Raji (cell line): Measurements from ENCODE around the gene RIPPLY2.

Experiments used
- POLR2A ChIP-seq: IDR thresholded peaks from 2 replicates; pipeline ENCODE4 v1.6.1; 2011; ENCODE audit warnings: low read depth, low read length, control low read depth; ENCODE audit not compliant: insufficient read depth

The RIPPLY2 gene

DNA sequence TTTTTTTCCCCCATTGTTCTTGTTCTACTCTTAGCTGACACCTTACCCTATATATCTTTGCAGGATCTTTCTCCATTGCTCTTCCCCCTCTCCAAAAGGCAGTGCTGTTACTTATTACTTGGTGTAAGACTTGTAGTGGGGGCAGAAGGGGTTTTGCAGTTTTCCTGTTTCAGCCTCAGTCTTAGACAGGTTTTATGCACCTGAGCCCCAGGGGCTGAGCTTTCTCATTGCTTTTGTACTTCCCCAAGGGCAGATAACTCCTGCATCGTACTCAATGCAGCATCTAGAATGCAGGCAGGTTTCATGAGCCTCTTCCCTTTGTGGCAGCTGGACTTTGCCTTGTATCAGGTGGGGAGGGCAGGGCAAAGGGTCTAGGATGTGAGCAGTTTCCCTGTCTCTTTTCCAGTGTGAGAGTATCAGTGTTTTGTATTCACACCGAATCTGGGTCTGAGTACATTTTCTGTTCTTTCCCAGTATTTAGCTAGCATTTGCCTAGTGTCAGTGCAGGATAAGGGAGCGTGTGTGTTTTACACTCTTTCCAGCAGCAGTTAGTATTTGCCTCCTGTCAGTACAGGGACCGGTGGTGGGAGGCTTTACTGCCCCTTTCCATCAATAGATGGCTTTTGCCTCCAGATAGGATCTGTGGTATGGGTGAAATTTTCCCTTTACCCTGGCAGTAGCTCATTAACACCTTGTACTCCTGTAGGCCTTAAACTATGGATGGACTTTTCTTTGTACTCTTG is 25.9 kb downstream of the RIPPLY2 start:
- no peak for TF ChIP-seq POLR2A

DNA sequence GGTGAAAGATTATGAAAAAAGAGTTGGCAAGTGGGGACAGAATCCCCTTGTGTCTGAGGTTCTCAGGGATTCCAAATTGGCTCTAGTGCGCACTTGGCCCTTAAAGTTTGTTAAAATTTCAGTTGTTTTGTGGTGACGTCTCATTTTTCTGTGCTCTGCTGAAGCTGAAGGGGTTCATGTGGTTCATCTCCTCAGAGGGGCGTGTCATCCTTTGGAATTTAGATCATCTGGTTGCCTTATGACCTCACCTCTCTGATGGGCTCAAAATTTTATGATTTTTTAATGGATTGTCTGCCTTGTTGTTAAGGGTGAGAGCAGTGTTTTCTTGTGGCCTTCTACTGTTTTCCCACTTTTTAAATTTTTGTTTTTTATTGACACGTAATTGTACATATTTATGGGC is 26.6 kb downstream of the RIPPLY2 start:
- TF ChIP-seq POLR2A = no peak

DNA sequence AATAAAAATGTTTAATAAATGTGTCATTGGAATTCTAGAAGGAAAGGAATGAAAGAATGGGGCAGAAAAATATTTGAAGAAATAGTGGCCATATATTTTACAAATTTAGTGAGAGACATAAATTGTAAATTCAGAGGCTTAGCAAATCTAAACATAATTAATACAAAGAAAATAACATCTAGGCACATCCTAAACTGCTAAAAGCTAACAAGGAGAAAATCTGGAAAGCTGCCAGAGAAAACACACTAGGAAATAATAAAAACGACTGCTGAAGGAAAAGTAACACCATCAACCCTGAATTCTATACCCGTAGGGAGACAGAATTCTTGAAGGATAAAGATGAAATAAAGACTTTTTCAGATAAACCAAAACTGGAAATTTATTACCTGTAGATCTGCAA is 30.1 kb downstream of the RIPPLY2 start:
- TF ChIP-seq POLR2A = no peak

DNA sequence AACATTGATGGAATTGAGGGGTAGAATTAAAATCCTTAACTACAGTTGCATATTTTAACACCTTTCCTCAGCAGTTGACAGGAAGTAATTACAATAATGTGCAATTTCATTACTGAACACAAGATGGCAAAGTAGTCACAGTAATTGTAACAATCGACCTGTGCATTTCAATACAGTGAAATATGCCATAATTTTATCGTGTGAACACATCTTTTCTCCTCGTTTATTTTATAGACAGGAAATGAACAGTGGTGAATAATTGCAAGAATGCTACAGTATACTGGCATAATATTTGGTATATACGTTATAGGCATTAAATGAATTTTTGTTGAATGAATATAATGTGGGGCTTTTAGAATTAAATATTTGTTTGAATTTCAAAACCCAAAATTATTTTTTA is 31.4 kb downstream of the RIPPLY2 start:
- TF ChIP-seq POLR2A = no peak

DNA sequence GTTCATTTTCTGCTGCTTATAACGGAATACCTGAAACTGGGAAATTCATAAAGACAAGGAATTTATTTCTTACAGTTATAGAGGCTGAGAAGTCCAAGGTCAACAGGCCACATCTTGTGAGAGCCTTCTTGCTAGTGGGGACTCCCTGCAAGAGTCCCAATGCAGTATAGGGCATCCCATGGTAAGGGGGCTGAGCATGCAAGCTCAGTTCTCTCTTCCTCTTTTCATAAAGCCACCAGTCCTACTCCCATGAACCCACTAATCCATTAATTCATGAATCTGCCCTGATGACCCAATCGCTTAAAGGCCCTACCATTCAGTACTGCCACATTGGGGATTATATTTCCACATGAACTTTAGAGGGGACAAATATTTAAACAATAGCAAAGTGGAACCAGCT is 32.8 kb downstream of the RIPPLY2 start:
- no peak for TF ChIP-seq POLR2A

DNA sequence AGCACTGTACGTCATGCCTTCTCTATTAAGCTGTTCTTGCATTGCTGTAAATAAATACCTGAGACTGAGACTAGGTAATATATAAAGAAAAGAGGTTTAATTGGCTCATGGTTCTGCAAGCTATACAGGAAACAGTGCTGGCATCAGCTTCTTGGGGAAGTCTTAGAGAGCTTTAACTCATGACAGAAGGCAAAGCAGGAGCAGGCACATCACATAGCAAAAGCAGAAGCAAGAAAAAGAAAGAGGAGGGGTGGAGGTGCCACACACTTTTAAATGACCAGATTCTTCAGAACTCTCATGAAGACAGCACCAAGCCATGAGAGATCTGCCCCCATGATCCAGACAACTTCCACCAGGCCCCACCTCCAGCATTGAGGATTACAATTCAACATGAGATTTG is 36.5 kb downstream of the RIPPLY2 start:
- TF ChIP-seq POLR2A = no peak

DNA sequence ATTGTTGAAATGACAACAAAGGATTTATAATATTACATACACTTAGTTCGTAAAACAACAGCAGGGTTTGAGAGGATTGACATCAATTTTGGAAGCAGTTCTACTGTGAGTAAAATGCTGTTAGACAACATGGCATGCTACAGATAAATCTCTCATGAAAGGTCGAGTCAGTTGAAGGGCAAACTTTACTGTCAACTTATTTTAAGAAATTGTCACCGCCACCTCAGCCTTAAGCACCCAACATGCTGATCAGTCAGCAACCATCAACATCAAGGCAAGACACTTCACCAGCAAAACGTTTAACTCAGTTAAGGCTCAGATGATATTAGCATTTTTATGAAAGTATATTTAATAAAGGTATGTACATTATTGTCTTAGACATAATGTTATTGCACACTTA is 37.4 kb downstream of the RIPPLY2 start:
- TF ChIP-seq POLR2A = no peak

DNA sequence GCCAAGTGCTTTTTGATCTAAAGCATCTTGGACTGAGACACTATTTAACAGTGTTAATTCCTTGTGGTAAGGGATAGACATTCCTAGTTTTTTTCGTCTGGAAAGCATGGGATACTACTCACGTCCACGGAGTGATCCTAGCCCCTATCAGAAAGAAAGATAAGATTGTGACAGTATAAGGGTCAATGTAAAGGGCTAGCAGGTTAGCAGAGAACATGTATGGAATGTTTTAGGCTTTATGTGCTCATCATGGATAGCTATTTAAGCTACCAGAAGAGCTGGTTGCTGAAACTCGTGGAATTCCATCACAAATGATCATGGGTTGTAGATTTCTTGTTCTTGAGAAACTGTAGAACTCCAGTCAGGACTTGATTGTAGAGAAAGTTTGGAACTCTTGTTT is 38.4 kb downstream of the RIPPLY2 start:
- no peak for TF ChIP-seq POLR2A

DNA sequence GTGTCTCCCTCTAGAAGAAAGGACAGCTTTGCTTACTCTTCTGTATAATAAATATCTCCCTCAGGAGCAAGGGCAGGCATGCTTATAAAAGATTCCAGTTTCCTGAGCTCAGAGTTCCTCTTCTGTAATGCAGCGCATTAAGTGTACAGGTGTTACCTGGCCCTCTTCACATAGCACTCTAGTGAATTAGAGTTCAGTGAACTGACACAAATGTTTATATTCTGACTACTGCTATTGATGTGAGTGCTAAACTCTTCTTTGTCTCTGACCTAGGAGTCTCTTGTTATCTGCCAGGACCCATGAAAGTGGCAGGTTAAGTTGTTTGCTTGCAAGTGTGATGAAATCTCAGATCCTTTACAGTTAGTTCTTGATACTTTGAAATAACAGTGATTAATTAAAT is 39.9 kb downstream of the RIPPLY2 start:
- no peak for TF ChIP-seq POLR2A

DNA sequence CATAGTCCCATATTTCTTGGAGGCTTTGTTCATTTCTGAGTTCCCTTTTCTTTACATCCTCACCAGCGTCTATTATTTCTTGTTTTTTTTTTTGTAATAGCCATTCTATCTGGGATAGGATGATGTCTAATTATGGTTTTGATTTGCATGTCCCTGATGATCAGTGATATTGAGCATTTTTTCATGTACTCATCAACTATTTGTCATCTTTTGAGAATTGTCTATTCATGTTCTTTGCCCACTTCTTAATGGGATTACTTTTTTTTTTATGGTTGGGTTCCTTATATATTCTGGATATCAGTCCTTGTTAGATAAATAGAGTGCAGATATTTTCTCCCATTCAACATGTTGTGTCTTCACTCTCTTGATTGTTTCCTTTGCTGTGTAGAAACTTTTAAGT is 48.5 kb downstream of the RIPPLY2 start:
- TF ChIP-seq POLR2A = no peak

DNA sequence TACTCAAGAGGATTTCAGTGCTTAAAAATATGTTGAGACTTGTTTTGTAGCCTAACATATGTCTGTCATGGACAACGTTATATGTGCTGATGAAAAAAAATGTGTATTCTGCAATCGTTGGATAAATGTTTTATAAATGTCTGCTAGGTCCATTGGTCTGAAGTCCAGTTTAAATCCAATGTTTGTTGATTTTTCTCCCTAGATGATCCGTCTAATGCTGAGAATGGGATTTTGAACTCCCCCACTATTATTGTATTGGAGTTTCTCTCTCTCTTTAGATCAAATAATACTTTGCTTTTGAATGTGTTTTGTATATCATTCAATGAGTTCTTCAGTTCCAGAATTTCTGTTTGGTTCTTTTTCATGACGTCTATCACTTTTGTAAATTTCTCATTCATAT is 51.2 kb downstream of the RIPPLY2 start:
- TF ChIP-seq POLR2A = no peak

DNA sequence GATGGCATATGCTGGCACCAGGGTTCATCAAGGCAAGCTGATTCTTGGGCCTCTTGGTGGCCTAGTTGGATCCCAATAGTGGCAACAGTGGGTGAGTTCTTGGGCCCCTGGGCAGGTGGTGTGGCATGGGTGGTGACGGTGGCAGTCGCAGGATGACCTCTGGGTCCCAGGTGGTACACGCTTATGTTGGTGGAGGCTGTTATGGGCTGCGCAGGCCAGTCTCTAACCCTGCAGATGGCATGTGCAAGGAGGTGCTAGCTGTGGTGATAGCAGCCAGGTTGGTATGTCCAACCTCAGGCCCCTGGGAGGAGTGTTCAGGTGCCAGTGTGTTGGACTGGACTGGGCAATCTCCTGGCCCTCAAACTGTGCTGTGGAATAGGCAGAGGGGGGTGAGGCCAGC is 52.5 kb downstream of the RIPPLY2 start:
- no peak for TF ChIP-seq POLR2A
